NT2/D1 (cell line): ENCODE data around the gene EXOC7.

ENCODE experiments used
- SUZ12 ChIP-seq: IDR thresholded peaks from 2 replicates; pipeline ENCODE4 v1.6.1; 2011; ENCODE audit not compliant: insufficient read length, insufficient read depth; ENCODE audit errors: extremely low read depth
- YY1 ChIP-seq: IDR thresholded peaks from 2 replicates; pipeline ENCODE4 v1.6.1; 2011; ENCODE audit not compliant: insufficient read length, insufficient read depth
- ZNF274 ChIP-seq: IDR thresholded peaks from 2 replicates; pipeline ENCODE4 v1.6.1; 2011; ENCODE audit warnings: mild to moderate bottlenecking, low read depth, low read length

GRCh38 chr17:76134911-76135809 lies 31.6 kb upstream of the EXOC7 start:
- TF ChIP-seq YY1 = no peak
- TF ChIP-seq SUZ12 = no peak
- TF ChIP-seq ZNF274 = no peak
